ENCODE measurements around the gene CADM2. TPM values are rescaled to one million over a fixed set of nuclear protein-coding genes. Genes with fewer than 3 reads are reported as not detected.

The CADM2 gene
- total RNA-seq, 1 donor from 2014 or later = 2.9 TPM

DNA sequence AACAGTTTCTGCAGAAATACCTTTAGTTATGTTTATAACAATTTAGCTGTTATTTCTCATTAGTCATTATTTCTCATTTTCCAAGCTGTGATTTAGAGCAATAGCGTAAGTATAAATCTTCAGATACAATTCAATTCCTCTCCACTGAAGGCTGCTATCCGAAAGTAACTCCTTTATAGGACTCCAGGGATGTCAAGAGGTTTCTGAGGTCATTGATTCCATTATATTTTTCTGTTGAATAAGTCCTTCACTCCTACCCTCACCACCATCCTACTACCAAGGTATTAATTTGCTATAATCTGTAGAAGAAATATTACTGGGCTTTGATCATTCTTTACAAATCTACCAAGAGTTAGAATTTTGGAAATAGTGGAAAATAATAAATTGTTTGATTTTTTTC lies 285.7 kb downstream of the CADM2 start:
- no peak overlapping the region for H3K27ac Mint-ChIP-seq (ENCODE audit: unreplicated experiment)
- Histone ChIP-seq H3K9ac (ENCODE audit: low read length) (no peak overlapping the region), H3K4me1 (ENCODE audit: insufficient read depth, low read length) (no peaks in the 10 kb centered on the region), H3K27me3 (ENCODE audit: insufficient read depth, low read length) (no peaks in the 10 kb centered on the region), H2AFZ (ENCODE audit: low read depth, low read length) (no peak overlapping the region), H3K27ac (ENCODE audit: low read depth, low read length) (no peak overlapping the region), H3K4me3 (ENCODE audit: insufficient read depth, low read depth, low read length) (no peak overlapping the region), H4K20me1 (ENCODE audit: insufficient read depth, low read length) (no peaks in the 10 kb centered on the region), H3K79me2 (ENCODE audit: insufficient read depth, low read length) (no peaks in the 10 kb centered on the region), H3K4me2 (ENCODE audit: low read length) (no peak overlapping the region), H3K9me3 (ENCODE audit: insufficient read depth, low read depth, low read length) (no peaks in the 10 kb centered on the region), H3K36me3 (ENCODE audit: insufficient read depth, low read length) (no peaks in the 10 kb centered on the region)
- DNase-seq (ENCODE audit: low read depth) (no peak), FAIRE-seq (no peak)
- H3K27me3 Mint-ChIP-seq (ENCODE audit: low read depth, unreplicated experiment) = no peaks in the 10 kb centered on the region
- TF ChIP-seq EZH2 (IDR thresholded peaks at IDR 0.05; ENCODE audit: insufficient read depth, low read length) = no peak
- TF ChIP-seq, protein P1, sequence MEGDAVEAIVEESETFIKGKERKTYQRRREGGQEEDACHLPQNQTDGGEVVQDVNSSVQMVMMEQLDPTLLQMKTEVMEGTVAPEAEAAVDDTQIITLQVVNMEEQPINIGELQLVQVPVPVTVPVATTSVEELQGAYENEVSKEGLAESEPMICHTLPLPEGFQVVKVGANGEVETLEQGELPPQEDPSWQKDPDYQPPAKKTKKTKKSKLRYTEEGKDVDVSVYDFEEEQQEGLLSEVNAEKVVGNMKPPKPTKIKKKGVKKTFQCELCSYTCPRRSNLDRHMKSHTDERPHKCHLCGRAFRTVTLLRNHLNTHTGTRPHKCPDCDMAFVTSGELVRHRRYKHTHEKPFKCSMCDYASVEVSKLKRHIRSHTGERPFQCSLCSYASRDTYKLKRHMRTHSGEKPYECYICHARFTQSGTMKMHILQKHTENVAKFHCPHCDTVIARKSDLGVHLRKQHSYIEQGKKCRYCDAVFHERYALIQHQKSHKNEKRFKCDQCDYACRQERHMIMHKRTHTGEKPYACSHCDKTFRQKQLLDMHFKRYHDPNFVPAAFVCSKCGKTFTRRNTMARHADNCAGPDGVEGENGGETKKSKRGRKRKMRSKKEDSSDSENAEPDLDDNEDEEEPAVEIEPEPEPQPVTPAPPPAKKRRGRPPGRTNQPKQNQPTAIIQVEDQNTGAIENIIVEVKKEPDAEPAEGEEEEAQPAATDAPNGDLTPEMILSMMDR (IDR thresholded peaks at IDR 0.05; ENCODE audit: insufficient read depth, low read depth, low read length) = no peak
- H3K9me3 Mint-ChIP-seq (ENCODE audit: unreplicated experiment) = no peaks in the 10 kb centered on the region
- H3K4me1 Mint-ChIP-seq (ENCODE audit: low read depth, unreplicated experiment) = no peaks in the 10 kb centered on the region
- H3K36me3 Mint-ChIP-seq (ENCODE audit: low read depth, unreplicated experiment) = no peaks in the 10 kb centered on the region
- no peak overlapping the region for H3K4me3 Mint-ChIP-seq (ENCODE audit: unreplicated experiment)

DNA sequence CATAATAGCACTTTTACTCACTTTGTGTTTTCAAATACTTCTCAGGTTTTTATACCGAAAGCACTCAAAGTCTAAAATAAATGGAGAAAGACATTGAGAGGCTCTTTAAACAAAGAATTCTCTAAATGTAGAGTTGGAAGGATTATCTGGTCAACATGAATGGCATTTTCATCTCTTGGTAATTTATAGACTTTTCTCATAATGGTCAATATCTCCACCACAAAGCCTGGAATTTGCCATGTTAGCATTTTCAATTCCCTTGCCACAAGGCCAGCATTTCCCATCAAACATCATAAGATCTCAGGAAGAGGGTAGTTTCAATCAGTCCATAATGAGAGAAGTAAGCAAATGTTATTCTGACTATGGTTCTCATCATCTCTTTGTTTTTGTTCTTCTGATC lies 293.0 kb downstream of the CADM2 start:
- no peak overlapping the region for H2AFZ ChIP-seq (ENCODE audit: low read depth, low read length)
- no peaks in the 10 kb centered on the region for H3K9me3 ChIP-seq (ENCODE audit: insufficient read depth, low read depth, low read length)
- Mint-ChIP-seq H3K9me3 (ENCODE audit: unreplicated experiment) (no peaks in the 10 kb centered on the region), H3K4me3 (ENCODE audit: unreplicated experiment) (no peak overlapping the region), H3K27ac (ENCODE audit: unreplicated experiment) (no peak overlapping the region), H3K36me3 (ENCODE audit: low read depth, unreplicated experiment) (no peaks in the 10 kb centered on the region), H3K4me1 (ENCODE audit: low read depth, unreplicated experiment) (peaks cover 29% of the 10 kb centered on the region), H3K27me3 (ENCODE audit: low read depth, unreplicated experiment) (no peaks in the 10 kb centered on the region)
- DNase-seq (ENCODE audit: low read depth) (no peak), FAIRE-seq (no peak)
- TF ChIP-seq, protein P1 (IDR thresholded peaks at IDR 0.05; ENCODE audit: insufficient read depth, low read depth, low read length) = no peak
- TF ChIP-seq EZH2 (IDR thresholded peaks at IDR 0.05; ENCODE audit: insufficient read depth, low read length) = no peak
- H3K27me3 ChIP-seq (ENCODE audit: insufficient read depth, low read length) = no peaks in the 10 kb centered on the region
- no peak overlapping the region for H3K9ac ChIP-seq (ENCODE audit: low read length)
- H3K79me2 ChIP-seq (ENCODE audit: insufficient read depth, low read length) = no peaks in the 10 kb centered on the region
- H3K4me1 ChIP-seq (ENCODE audit: insufficient read depth, low read length) = no peaks in the 10 kb centered on the region
- H3K36me3 ChIP-seq (ENCODE audit: insufficient read depth, low read length) = no peaks in the 10 kb centered on the region
- no peaks in the 10 kb centered on the region for H4K20me1 ChIP-seq (ENCODE audit: insufficient read depth, low read length)
- no peak overlapping the region for H3K4me2 ChIP-seq (ENCODE audit: low read length)
- H3K27ac ChIP-seq (ENCODE audit: low read depth, low read length) = no peak overlapping the region
- H3K4me3 ChIP-seq (ENCODE audit: insufficient read depth, low read depth, low read length) = no peak overlapping the region

DNA sequence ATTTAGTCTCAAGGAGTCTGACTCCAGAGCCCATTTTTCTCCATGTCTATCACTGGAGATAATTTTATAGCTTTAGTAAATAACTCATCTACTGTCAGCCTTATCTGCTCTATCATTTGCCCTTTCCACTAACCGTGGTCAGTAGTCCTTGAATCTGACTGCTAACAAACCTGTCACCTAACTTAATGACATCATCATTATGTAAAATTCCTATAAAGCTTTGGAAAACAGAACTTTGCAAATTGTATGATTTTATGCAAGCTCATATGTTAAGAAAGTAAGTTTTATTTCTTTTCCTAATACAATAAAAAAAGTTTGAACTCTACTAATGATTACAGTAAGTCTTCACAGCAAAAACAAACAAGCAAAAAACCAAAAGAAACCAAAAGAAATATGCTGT lies 293.9 kb downstream of the CADM2 start:
- H3K9ac ChIP-seq (ENCODE audit: low read length) = no peak overlapping the region
- DNase-seq (ENCODE audit: low read depth) = no peak
- no peaks in the 10 kb centered on the region for H3K36me3 ChIP-seq (ENCODE audit: insufficient read depth, low read length)
- no peak overlapping the region for H3K27ac Mint-ChIP-seq (ENCODE audit: unreplicated experiment)
- H3K4me3 ChIP-seq (ENCODE audit: insufficient read depth, low read depth, low read length) = no peak overlapping the region
- no peaks in the 10 kb centered on the region for H3K79me2 ChIP-seq (ENCODE audit: insufficient read depth, low read length)
- no peaks in the 10 kb centered on the region for H3K27me3 Mint-ChIP-seq (ENCODE audit: low read depth, unreplicated experiment)
- no peak overlapping the region for H3K4me2 ChIP-seq (ENCODE audit: low read length)
- H2AFZ ChIP-seq (ENCODE audit: low read depth, low read length) = no peak overlapping the region
- no peaks in the 10 kb centered on the region for H3K36me3 Mint-ChIP-seq (ENCODE audit: low read depth, unreplicated experiment)
- H3K27ac ChIP-seq (ENCODE audit: low read depth, low read length) = no peak overlapping the region
- no peaks in the 10 kb centered on the region for H3K4me1 ChIP-seq (ENCODE audit: insufficient read depth, low read length)
- no peaks in the 10 kb centered on the region for H4K20me1 ChIP-seq (ENCODE audit: insufficient read depth, low read length)
- no peaks in the 10 kb centered on the region for H3K9me3 ChIP-seq (ENCODE audit: insufficient read depth, low read depth, low read length)
- peaks cover 29% of the 10 kb centered on the region for H3K4me1 Mint-ChIP-seq (ENCODE audit: low read depth, unreplicated experiment)
- TF ChIP-seq, protein P1 (IDR thresholded peaks at IDR 0.05; ENCODE audit: insufficient read depth, low read depth, low read length) = no peak
- TF ChIP-seq EZH2 (IDR thresholded peaks at IDR 0.05; ENCODE audit: insufficient read depth, low read length) = no peak
- H3K27me3 ChIP-seq (ENCODE audit: insufficient read depth, low read length) = no peaks in the 10 kb centered on the region
- H3K9me3 Mint-ChIP-seq (ENCODE audit: unreplicated experiment) = no peaks in the 10 kb centered on the region
- no peak overlapping the region for H3K4me3 Mint-ChIP-seq (ENCODE audit: unreplicated experiment)
- FAIRE-seq = no peak
